T-helper 17 cell (primary cell): Measurements from ENCODE around the gene TYROBP. TPM values are rescaled to one million over a fixed set of nuclear protein-coding genes. Genes with fewer than 3 reads are reported as not detected.
A peak's percentile ranks its signal among the peaks of the same experiment; 100 is the strongest.
"Not testable (repeated sequence)": the region's sequence is repeated elsewhere in the genome, so short reads cannot be mapped to it uniquely, and the experiment has no call there.

Experiments
- ATAC-seq: fragments of 150-1000 bp; cut with Tn5 transposase; 2 replicates; pipeline ENCODE4 v1.10.0; 2021; ENCODE audit warnings: mild to moderate bottlenecking, moderate library complexity
- DNase-seq, 3 donors: peaks; one replicate each; pipeline versions ENCODE4 v3.0.0 to v3.0.0-alpha.2; 2020 to 2021
- H3K9me3 ChIP-seq: one replicate; pipeline ENCODE4 v1.7.0; 2013; ENCODE audit warnings: low read length, mild to moderate bottlenecking; ENCODE audit not compliant: control insufficient read depth, poor library complexity, severe bottlenecking
- H3K27ac Mint-ChIP-seq: one replicate; pipeline ENCODE4 v1.8.0; 2022; ENCODE audit warnings: mild to moderate bottlenecking, moderate library complexity, mixed read lengths
- H3K27me3 Mint-ChIP-seq: one replicate; pipeline ENCODE4 v1.8.0; 2022; ENCODE audit warnings: mixed read lengths
- H3K36me3 Mint-ChIP-seq: one replicate; pipeline ENCODE4 v1.8.0; 2022; ENCODE audit warnings: low read depth, mixed read lengths
- H3K4me1 Mint-ChIP-seq: one replicate; pipeline ENCODE4 v1.8.0; 2022; ENCODE audit warnings: mild to moderate bottlenecking, mixed read lengths
- H3K4me3 Mint-ChIP-seq: one replicate; pipeline ENCODE4 v1.8.0; 2022; ENCODE audit warnings: mild to moderate bottlenecking, moderate library complexity, mixed read lengths
- total RNA-seq, 4 donors: library from RNA in 2 of 4; stranded (reverse) in 2 of 4; gene quantifications; one replicate each; pipeline ENCODE4 v1.2.3 and lab custom pipeline; 2022 to 2026

The TYROBP gene
- total RNA-seq, 2 donors from 2014 or later = 5.9 to 16.7 TPM

DNA sequence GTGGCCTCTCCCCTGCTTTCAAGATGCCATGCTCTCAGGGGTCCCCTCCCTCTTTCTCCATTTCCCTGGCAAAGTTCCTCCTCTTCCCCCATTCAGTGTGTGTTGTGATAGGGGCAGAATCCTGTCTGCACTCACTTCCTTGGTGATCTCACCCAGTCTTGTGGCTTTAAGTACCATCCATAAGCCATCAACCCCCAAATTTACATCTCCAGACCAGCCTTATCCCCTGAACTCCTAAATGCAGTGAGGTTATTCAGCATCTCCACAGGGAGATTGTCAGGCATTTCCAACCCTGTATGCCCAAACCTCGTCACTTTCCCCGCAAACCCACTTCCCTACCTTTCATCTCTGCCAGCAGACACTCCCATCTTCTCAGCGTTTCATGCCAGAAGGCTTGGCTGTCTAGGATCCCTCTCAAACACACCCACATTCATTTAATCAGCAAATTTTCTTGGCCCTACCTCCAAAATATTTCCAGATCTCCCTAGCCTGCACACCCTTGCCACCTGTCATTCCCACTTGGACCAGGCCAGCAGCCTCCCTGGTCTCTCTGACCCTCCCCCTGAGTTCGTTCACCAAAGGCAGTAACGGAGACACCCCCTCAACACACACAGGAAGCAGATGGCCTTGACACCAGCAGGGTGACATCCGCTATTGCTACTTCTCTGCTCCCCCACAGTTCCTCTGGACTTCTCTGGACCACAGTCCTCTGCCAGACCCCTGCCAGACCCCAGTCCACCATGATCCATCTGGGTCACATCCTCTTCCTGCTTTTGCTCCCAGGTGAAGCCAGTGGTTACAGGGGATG is 6.0 kb downstream of the TYROBP start, which contains the start of gene HCST:
Gene HCST, plus strand, starts transcription at position 676 of the 808 bp plus-strand sequence. Its CDS starts 65 bp downstream, at position 741.
- no peaks in the 10 kb centered on the region for H3K27me3 Mint-ChIP-seq
- DNase-seq (peak in 1 of 3 donors; percentile 46), ATAC-seq (no peak)
- no peaks in the 10 kb centered on the region for H3K9me3 ChIP-seq
- H3K4me3 Mint-ChIP-seq = peak within 1 kb of the TSS; percentile 98
- peaks cover 3% of the 10 kb centered on the region for H3K36me3 Mint-ChIP-seq
- peaks cover 45% of the 10 kb centered on the region for H3K4me1 Mint-ChIP-seq
- peak within 1 kb of the TSS; percentile 100 for H3K27ac Mint-ChIP-seq

DNA sequence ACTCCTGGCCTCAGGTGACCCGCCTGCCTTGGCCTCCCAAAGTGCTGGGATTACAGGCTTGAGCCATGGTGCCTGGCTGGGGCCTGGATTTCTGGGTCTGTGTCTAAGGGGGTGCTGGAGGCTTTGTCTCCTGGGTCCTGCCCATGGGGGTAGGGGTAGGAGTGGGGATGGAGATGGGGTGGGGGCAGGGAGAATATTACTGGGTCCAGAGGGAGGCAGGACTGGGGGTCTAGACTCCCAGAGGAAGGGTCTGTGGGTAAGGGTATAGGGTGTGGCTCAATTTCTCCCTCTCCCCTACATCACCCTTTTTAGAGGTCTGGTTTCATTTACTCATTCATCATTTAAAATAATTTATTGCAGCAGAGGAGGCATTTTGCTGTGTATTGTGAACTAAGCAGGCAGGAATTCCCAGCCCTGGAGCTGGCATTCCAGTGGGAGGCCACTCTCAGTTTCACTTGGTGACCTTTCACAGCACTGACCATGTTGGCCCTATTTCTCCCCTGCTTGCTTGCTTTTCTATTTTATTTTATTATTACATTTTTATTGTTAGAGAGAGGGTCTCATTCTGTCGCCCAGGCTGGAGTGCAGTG is 6.9 kb downstream of the TYROBP start:
- H3K27me3 Mint-ChIP-seq = no peaks in the 10 kb centered on the region
- DNase-seq (no peak), ATAC-seq (no peak)
- H3K27ac Mint-ChIP-seq = peak overlapping the region; percentile 100
- peaks cover 45% of the 10 kb centered on the region for H3K4me1 Mint-ChIP-seq
- H3K36me3 Mint-ChIP-seq = peaks cover 3% of the 10 kb centered on the region
- peak overlapping the region; percentile 98 for H3K4me3 Mint-ChIP-seq
- H3K9me3 ChIP-seq = no peaks in the 10 kb centered on the region

- peaks cover 6% of the 10 kb centered on the region for H3K36me3 Mint-ChIP-seq
- peak; percentile 77 to 84 (median 81) for DNase-seq
- peak; percentile 72 for ATAC-seq
- no peaks in the 10 kb centered on the region for H3K27me3 Mint-ChIP-seq
- H3K27ac Mint-ChIP-seq = peak overlapping the region; percentile 100
- H3K9me3 ChIP-seq = no peaks in the 10 kb centered on the region
- peaks cover 42% of the 10 kb centered on the region for H3K4me1 Mint-ChIP-seq
- peak overlapping the region; percentile 98 for H3K4me3 Mint-ChIP-seq
These were observed 8.4 kb downstream of the TYROBP start for GRCh38 chr19:35899547-35900214.

DNA sequence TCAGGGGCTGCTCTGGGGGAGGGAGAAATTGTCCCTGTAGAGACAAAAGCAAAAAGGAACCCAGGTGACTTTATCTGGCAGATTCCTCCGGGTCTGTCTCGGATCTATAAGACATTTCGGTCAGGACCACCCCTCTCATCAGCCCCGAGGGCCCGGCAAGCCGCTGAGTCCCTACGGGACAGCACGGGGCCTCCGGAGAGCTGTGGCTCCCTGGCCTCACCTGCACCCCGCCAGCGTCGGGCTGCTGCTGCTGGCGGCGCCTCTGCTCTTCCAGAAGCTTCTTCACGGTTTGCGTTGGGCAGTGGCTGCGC is 9.6 kb downstream of the TYROBP start:
- Mint-ChIP-seq H3K4me1 (peaks cover 34% of the 10 kb centered on the region), H3K27ac (peak overlapping the region; percentile 100), H3K36me3 (peaks cover 3% of the 10 kb centered on the region), H3K27me3 (no peaks in the 10 kb centered on the region), H3K4me3 (peak overlapping the region; percentile 98)
- ATAC-seq = no peak
- no peak for DNase-seq
- H3K9me3 ChIP-seq = no peaks in the 10 kb centered on the region

DNA sequence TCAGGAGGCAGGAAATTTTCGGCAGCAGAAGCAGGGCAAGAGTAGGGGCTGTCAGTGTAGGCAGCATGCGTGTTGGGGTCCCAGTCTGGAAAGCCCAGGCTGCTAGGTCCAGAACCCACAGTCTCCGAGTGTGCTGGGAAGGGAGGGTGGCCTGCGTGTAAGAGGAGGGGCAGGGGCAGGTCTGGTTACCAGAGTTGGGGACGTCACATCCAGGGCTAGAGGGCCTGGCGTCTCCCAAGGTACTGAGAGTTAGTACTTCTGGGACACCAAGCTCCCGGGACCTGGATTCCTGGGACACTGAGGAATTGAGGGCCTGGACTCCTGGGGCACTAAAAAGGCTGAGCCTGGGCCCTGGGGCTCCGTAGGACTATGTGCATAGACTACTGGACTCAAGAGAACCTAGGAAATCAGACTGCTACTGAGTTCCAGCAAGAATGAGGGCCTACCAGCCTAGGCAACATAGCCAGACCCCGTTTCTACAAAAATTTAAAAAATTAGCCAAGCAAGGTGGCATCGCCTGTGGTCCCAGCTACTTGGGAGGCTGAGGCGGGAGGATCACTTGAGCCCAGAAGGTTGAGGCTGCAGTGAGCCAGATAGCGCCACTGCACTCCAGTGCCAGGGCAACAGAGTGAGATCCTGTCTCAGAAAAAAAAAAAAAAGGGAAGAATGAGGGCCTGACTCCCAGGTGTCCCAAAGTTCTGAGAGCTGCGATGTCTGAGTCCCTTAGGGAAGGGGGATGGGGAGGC is 10.2 kb downstream of the TYROBP start:
- ATAC-seq (no peak), DNase-seq (no peak)
- no peaks in the 10 kb centered on the region for H3K27me3 Mint-ChIP-seq
- no peaks in the 10 kb centered on the region for H3K9me3 ChIP-seq
- peak overlapping the region; percentile 100 for H3K27ac Mint-ChIP-seq
- H3K36me3 Mint-ChIP-seq = peaks cover 5% of the 10 kb centered on the region
- H3K4me1 Mint-ChIP-seq = peaks cover 28% of the 10 kb centered on the region
- peak overlapping the region; percentile 98 for H3K4me3 Mint-ChIP-seq

- H3K36me3 Mint-ChIP-seq = peaks cover 5% of the 10 kb centered on the region
- H3K4me3 Mint-ChIP-seq = peak overlapping the region; percentile 52
- no peak overlapping the region for H3K27ac Mint-ChIP-seq
- ATAC-seq = no peak
- no peaks in the 10 kb centered on the region for H3K27me3 Mint-ChIP-seq
- DNase-seq = no peak
- peaks cover 16% of the 10 kb centered on the region for H3K4me1 Mint-ChIP-seq
- H3K9me3 ChIP-seq = no peaks in the 10 kb centered on the region
These were observed 11.5 kb downstream of the TYROBP start for GRCh38 chr19:35896643-35897040.

DNA sequence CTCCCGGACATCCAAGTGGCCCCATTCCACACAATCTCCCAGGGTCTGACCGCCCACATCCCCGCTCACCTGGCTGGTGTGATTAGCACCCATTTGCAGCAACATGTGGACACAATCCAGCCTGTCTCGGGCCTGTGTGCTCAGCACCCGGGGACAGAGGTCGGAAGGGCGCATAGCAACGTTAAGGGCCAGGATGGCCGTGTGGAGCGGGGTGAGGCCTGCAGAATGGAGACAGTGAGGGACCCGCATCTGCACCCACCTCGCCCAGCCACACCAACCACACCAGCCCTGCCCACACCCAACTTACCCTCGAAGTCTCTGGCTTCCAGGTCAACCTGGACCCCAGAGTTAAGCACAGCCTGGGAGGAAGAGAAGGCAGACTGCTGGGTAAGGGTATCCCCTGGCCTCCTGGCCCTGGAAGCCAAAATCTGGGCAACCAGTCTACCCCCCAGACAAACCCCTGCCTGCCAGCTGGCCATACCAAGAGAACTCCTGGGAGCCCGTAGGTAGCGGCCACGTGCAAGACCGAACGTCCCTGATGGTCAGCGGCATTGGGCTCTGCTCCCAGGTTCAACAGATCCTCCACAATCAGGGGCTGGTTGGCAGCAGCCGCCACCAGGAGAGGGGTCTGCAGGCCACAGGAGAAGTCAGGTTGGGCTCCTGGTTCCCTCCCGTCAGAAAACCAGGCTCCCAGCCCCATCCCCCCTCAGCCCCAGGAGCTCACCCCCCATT is 12.0 kb downstream of the TYROBP start:
- ATAC-seq (no peak), DNase-seq (no peak)
- H3K36me3 Mint-ChIP-seq = peaks cover 5% of the 10 kb centered on the region
- no peak overlapping the region for H3K4me3 Mint-ChIP-seq
- H3K9me3 ChIP-seq = no peaks in the 10 kb centered on the region
- H3K4me1 Mint-ChIP-seq = peaks cover 16% of the 10 kb centered on the region
- no peaks in the 10 kb centered on the region for H3K27me3 Mint-ChIP-seq
- H3K27ac Mint-ChIP-seq = no peak overlapping the region

DNA sequence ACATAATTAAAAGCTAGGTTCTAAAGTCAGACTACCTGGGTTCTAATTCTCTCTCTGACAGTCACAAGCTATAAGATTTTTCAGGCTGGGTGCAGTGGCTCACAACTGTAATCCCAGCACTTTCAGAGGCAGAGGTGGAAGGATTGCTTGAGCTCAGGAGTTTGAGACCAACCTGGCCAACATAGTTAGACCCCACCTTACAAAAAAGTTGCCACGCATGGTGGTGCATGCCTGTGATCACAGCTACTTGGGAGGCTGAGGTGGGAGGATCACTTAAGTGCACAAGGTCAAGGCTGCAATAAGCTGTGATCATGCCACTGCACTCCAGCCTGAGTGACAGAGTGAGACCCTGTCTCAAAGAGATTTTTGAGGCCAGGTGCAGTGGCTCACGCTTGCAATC is 13.8 kb downstream of the TYROBP start:
- Mint-ChIP-seq H3K27ac (no peak overlapping the region), H3K4me1 (peaks cover 10% of the 10 kb centered on the region), H3K4me3 (no peak overlapping the region), H3K36me3 (peaks cover 5% of the 10 kb centered on the region), H3K27me3 (no peaks in the 10 kb centered on the region)
- ATAC-seq = no peak
- no peak for DNase-seq
- H3K9me3 ChIP-seq = no peaks in the 10 kb centered on the region

DNA sequence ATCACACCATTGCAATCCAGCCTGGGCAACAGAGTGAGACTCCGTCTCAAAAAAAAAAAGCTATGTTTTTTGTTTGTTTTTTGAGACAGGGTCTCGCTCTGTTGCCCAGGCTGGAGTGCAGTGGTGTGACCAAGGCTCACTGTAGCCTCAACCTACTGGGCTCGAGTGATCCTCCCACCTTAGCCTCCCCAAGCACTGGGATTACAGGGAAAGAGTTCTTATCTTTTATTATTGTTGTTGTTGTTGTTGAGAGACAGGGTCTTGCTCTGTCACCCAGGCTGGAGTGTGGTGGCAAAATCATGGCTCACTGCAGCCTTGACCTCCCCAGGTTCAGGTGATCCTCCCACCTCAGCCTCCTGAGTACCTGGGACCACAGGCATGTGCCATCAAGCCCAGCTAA is 16.3 kb downstream of the TYROBP start:
- H3K27me3 Mint-ChIP-seq, H3K9me3 ChIP-seq, ATAC-seq, H3K27ac Mint-ChIP-seq, H3K4me1 Mint-ChIP-seq, H3K4me3 Mint-ChIP-seq, DNase-seq: not testable (repeated sequence)
- H3K36me3 Mint-ChIP-seq = peaks cover 12% of the 10 kb centered on the region

GRCh38 chr19:35890113-35890650 is 17.9 kb downstream of the TYROBP start:
- DNase-seq = no peak
- Mint-ChIP-seq H3K27ac (peak overlapping the region; percentile 19), H3K27me3 (no peaks in the 10 kb centered on the region), H3K4me3 (no peak overlapping the region), H3K36me3 (peaks cover 9% of the 10 kb centered on the region), H3K4me1 (peaks cover 7% of the 10 kb centered on the region)
- ATAC-seq = no peak
- H3K9me3 ChIP-seq = no peaks in the 10 kb centered on the region

GRCh38 chr19:35889370-35890112 is 18.6 kb downstream of the TYROBP start:
- no peak overlapping the region for H3K27ac Mint-ChIP-seq
- peaks cover 7% of the 10 kb centered on the region for H3K4me1 Mint-ChIP-seq
- DNase-seq (no peak), ATAC-seq (no peak)
- peaks cover 9% of the 10 kb centered on the region for H3K36me3 Mint-ChIP-seq
- H3K27me3 Mint-ChIP-seq = no peaks in the 10 kb centered on the region
- H3K9me3 ChIP-seq = no peaks in the 10 kb centered on the region
- peak overlapping the region; percentile 33 for H3K4me3 Mint-ChIP-seq

- Mint-ChIP-seq H3K4me1 (peaks cover 5% of the 10 kb centered on the region), H3K27me3 (no peaks in the 10 kb centered on the region), H3K4me3 (no peak overlapping the region), H3K36me3 (peaks cover 9% of the 10 kb centered on the region), H3K27ac (no peak overlapping the region)
- no peaks in the 10 kb centered on the region for H3K9me3 ChIP-seq
- DNase-seq (no peak), ATAC-seq (no peak)
These were observed 19.7 kb downstream of the TYROBP start for GRCh38 chr19:35888398-35888797.
